IMR-90 (cell line): ENCODE results near the gene DDN. TPM values are rescaled to one million over a fixed set of nuclear protein-coding genes. Genes with fewer than 3 reads are reported as not detected.

Source experiments
- ATAC-seq: fragments of 200-7000 bp; cut with Tn5 transposase; 2 replicates; pipeline ENCODE4 v1.9.1; 2020; ENCODE audit warnings: low read depth, mild to moderate bottlenecking, moderate library complexity
- BruUV-seq: library from RNA; stranded (reverse); fragments of 400-500 nt; replicated peaks from 2 replicates; lab custom pipeline; 2021; lab: Mats Ljungman, UMichigan
- CTCF ChIA-PET: fragments of 300-600 bp; formaldehyde crosslinking; extraction: SDS; loops from one replicate; lab custom pipeline; 2021; ENCODE audit warnings: antibody characterized with exemption; lab: Yijun Ruan, JAX
- POLR2A ChIA-PET: fragments of 300-600 bp; sonication (Branson Sonifier 250); formaldehyde crosslinking; loops from one replicate; lab custom pipeline; 2022; ENCODE audit warnings: antibody characterized with exemption; ENCODE audit not compliant: unreplicated experiment; lab: Charles Lee
- DNase-seq: peaks from one replicate; pipeline ENCODE4 v3.0.0; 2013
- H2AFZ ChIP-seq: replicated peaks from 2 replicates; pipeline ENCODE3; 2013; ENCODE audit warnings: low read length, mild to moderate bottlenecking; ENCODE audit not compliant: poor library complexity
- H2AK5ac ChIP-seq: 2 replicates; pipeline ENCODE4 v1.6.1; 2013; ENCODE audit warnings: low read depth, low read length, inconsistent platforms
- H2AK9ac ChIP-seq: replicated peaks from 2 replicates; pipeline ENCODE3; 2013; ENCODE audit warnings: mild to moderate bottlenecking, low read depth, low read length, moderate library complexity; ENCODE audit not compliant: poor library complexity
- H2BK120ac ChIP-seq: 2 replicates; pipeline ENCODE4 v1.6.1; 2013; ENCODE audit warnings: low read depth, low read length, inconsistent platforms
- H2BK15ac ChIP-seq: 3 replicates; pipeline ENCODE4 v1.6.1; 2013; ENCODE audit warnings: low read depth, low read length, inconsistent platforms
- H2BK20ac ChIP-seq: 2 replicates; pipeline ENCODE4 v1.6.1; 2013; ENCODE audit warnings: low read depth, mild to moderate bottlenecking, inconsistent platforms, low read length, moderate library complexity
- H2BK5ac ChIP-seq: 2 replicates; pipeline ENCODE4 v1.6.1; 2013; ENCODE audit warnings: mild to moderate bottlenecking, low read depth, low read length, inconsistent platforms; ENCODE audit not compliant: poor library complexity, severe bottlenecking
- H3K14ac ChIP-seq: replicated peaks from 2 replicates; pipeline ENCODE4 v1.6.1; 2013; ENCODE audit warnings: low read depth, low read length, inconsistent platforms
- H3K18ac ChIP-seq: 2 replicates; pipeline ENCODE4 v1.6.1; 2013; ENCODE audit warnings: low read depth, low read length, control low read depth
- H3K23ac ChIP-seq: 2 replicates; pipeline ENCODE4 v1.6.1; 2013; ENCODE audit warnings: low read depth, low read length, inconsistent platforms
- H3K27ac ChIP-seq: 2 replicates; pipeline ENCODE4 v1.5.1; 2013; ENCODE audit warnings: mild to moderate bottlenecking, control low read depth, low read length; ENCODE audit not compliant: insufficient read depth
- H3K27me3 ChIP-seq: 2 replicates; pipeline ENCODE4 v1.6.1; 2013; ENCODE audit warnings: low read length; ENCODE audit not compliant: control insufficient read depth, insufficient read depth
- H3K36me3 ChIP-seq: 2 replicates; pipeline ENCODE4 v1.6.1; 2013; ENCODE audit warnings: low read length, mixed read lengths; ENCODE audit not compliant: control insufficient read depth, insufficient read depth
- H3K4ac ChIP-seq: 2 replicates; pipeline ENCODE4 v1.6.1; 2013; ENCODE audit warnings: low read depth, low read length, inconsistent platforms
- H3K4me1 ChIP-seq: 2 replicates; pipeline ENCODE4 v1.6.1; 2013; ENCODE audit warnings: low read length, mixed read lengths; ENCODE audit not compliant: control insufficient read depth, insufficient read depth
- H3K4me2 ChIP-seq: 2 replicates; pipeline ENCODE4 v1.6.1; 2013; ENCODE audit warnings: low read depth, mild to moderate bottlenecking, control low read depth, low read length, moderate library complexity
- H3K4me3 ChIP-seq: 2 replicates; pipeline ENCODE4 v1.5.1; 2013; ENCODE audit warnings: low read depth, mild to moderate bottlenecking, control low read depth, low read length, moderate library complexity; ENCODE audit not compliant: insufficient read depth
- H3K56ac ChIP-seq: 2 replicates; pipeline ENCODE4 v1.6.1; 2013; ENCODE audit warnings: low read length, inconsistent platforms; ENCODE audit not compliant: insufficient read depth; ENCODE audit errors: extremely low read depth
- H3K79me1 ChIP-seq, 2 experiments: 2 replicates each; pipeline ENCODE4 v1.6.1; 2013; ENCODE audit warnings: low read length in 2 of 2, inconsistent platforms in 1 of 2, low read depth in 1 of 2
- H3K9ac ChIP-seq: 2 replicates; pipeline ENCODE4 v1.6.1; 2013; ENCODE audit warnings: low read depth, low read length, control low read depth
- H3K9me1 ChIP-seq: 2 replicates; pipeline ENCODE4 v1.6.1; 2013; ENCODE audit warnings: low read length, inconsistent platforms; ENCODE audit not compliant: insufficient read depth
- H3K9me3 ChIP-seq: 2 replicates; pipeline ENCODE4 v1.6.1; 2013; ENCODE audit warnings: low read length; ENCODE audit not compliant: control insufficient read depth, insufficient read depth
- H4K20me1 ChIP-seq: 2 replicates; pipeline ENCODE4 v1.6.1; 2013; ENCODE audit warnings: low read length, inconsistent platforms; ENCODE audit not compliant: insufficient read depth
- H4K5ac ChIP-seq: 2 replicates; pipeline ENCODE4 v1.6.1; 2013; ENCODE audit warnings: mild to moderate bottlenecking, low read depth, low read length, control low read depth
- H4K8ac ChIP-seq, 2 experiments: 2 replicates each; pipeline ENCODE4 v1.6.1; 2013; ENCODE audit warnings: low read depth in 2 of 2, low read length in 2 of 2, control low read depth in 1 of 2, inconsistent platforms in 1 of 2
- H4K91ac ChIP-seq: 2 replicates; pipeline ENCODE4 v1.6.1; 2013; ENCODE audit warnings: low read depth, low read length, inconsistent platforms; ENCODE audit not compliant: insufficient read depth
- CEBPB ChIP-seq: IDR thresholded peaks from 2 replicates; pipeline ENCODE4 v1.6.1; 2012; ENCODE audit warnings: low read depth, low read length, improper control_type of control experiment
- CTCF ChIP-seq: conservative IDR thresholded peaks from 2 replicates; pipeline ENCODE4 v1.5.1; 2012; ENCODE audit warnings: mild to moderate bottlenecking, low read depth, low read length, improper control_type of control experiment
- MXI1 ChIP-seq: IDR thresholded peaks from 2 replicates; pipeline ENCODE4 v1.6.1; 2012; ENCODE audit warnings: low read depth, mild to moderate bottlenecking, low read length, moderate library complexity, borderline replicate concordance
- WGBS, 2 experiments: methylation state at CpG; one replicate each; pipeline versions ENCODE4 v1.1.5 to v1.1.7; 2013; ENCODE audit warnings: missing lambda C conversion rate in 2 of 2; ENCODE audit not compliant: insufficient read length in 1 of 2; ENCODE audit errors: extremely low coverage in 2 of 2; 5-methylcytosine and 5-hydroxymethylcytosine counted together
- dilution Hi-C: fragments of 300-500 bp; cut with HindIII; formaldehyde crosslinking; loops from one replicate; pipeline ENCODE4 v1.14.3; 2018; ENCODE audit warnings: low sequenced_read_pairs; ENCODE audit not compliant: unreplicated experiment
- in situ Hi-C: fragments of 300-500 bp; cut with MboI; formaldehyde crosslinking; loops from 3 replicates; pipeline ENCODE4 v1.14.3; 2019; ENCODE audit warnings: low sequenced_read_pairs, inconsistent platforms, mixed read lengths
- intact Hi-C: fragments of 100-400 bp; cut with micrococcal nuclease; formaldehyde crosslinking; loops from 2 replicates; pipeline ENCODE4 v1.10.0; 2022
- polyA plus RNA-seq, 3 experiments: library from polyadenylated mRNA; depleted of rRNA; stranded (reverse); fragments of >200 nt; gene quantifications; 2 replicates each; pipeline ENCODE4 v1.2.3, GENCODE V29; 2012; ENCODE audit warnings: low replicate concordance in 1 of 3
- total RNA-seq: library from RNA; depleted of rRNA; stranded (reverse); fragments of >200 nt; gene quantifications from 2 replicates; pipeline ENCODE4 v1.2.3, GENCODE V29; 2012

The DDN gene
- total and polyA plus RNA-seq, 2 of the 4 experiments (the other 2 are of a cell fraction): 0.18 to 0.21 TPM

- POLR2A ChIA-PET: no interaction called here
- Histone ChIP-seq H3K79me1 (no peaks in the 10 kb centered on the region), H3K4me1 (peaks cover 3% of the 10 kb centered on the region; the same call in 1 of the 2 replicates), H4K8ac (no peak overlapping the region), H3K9me1 (peaks cover 8% of the 10 kb centered on the region), H2BK5ac (no peak overlapping the region), H4K91ac (no peak overlapping the region), H2AFZ (no peak overlapping the region), H3K4me3 (no peak overlapping the region), H2BK20ac (no peak overlapping the region), H3K14ac (no peak overlapping the region), H3K4me2 (peak overlapping the region; percentile 43; the same call in 1 of the 2 replicates), H4K5ac (no peak overlapping the region), H4K20me1 (peaks cover 16% of the 10 kb centered on the region; the same call in 1 of the 2 replicates), H3K23ac (0 out of 2 replicates have a peak overlapping the region, but pooled peaks have one; percentile 11), H2BK120ac (no peak overlapping the region), H2AK9ac (no peak overlapping the region), H3K56ac (no peak overlapping the region), H2AK5ac (no peak overlapping the region), H2BK15ac (no peak overlapping the region), H3K4ac (no peak overlapping the region), H3K27ac (no peak overlapping the region), H3K18ac (no peak overlapping the region), H3K9ac (no peak overlapping the region), H3K9me3 (no peaks in the 10 kb centered on the region), H3K27me3 (peaks cover 79% of the 10 kb centered on the region), H3K36me3 (no peaks in the 10 kb centered on the region)
- DNase-seq (no peak), ATAC-seq (peak; percentile 3; the same call in 1 of the 2 replicates)
- CTCF ChIA-PET: interaction anchor here (0.8 to 1.9 kb wide), 5 partner anchors 9 to 89 kb away, joined by 3 to 11 read pairs (median 3); no protein-coding TSS in a partner anchor
- in situ Hi-C loops: no loop called here
- intact Hi-C loops: no loop called here
- 4% methylated on average over 16 of the region's 45 CpGs; no CpG with 5 or more reads in 1 of the 2 experiments for WGBS, 2 experiments
- dilution Hi-C loops: no loop called here
- no peak for TF ChIP-seq CTCF
- no peak for TF ChIP-seq MXI1
- TF ChIP-seq CEBPB: no peak
- no TSS peak for BruUV-seq
These were observed 20.2 kb downstream of the DDN start for GRCh38 chr12:48978741-48979601.
